Dermis blood vessel endothelial cell (primary cell): ENCODE data around the gene ATP2C2. TPM values are rescaled to one million over a fixed set of nuclear protein-coding genes. Genes with fewer than 3 reads are reported as not detected.
"Not testable (repeated sequence)": the region's sequence is repeated elsewhere in the genome, so short reads cannot be mapped to it uniquely, and the experiment has no call there.

Source experiments
- DNase-seq: peaks from one replicate; pipeline ENCODE4 v3.0.0; 2010
- total RNA-seq: library from RNA; depleted of rRNA; stranded (reverse); fragments of >200 nt; gene quantifications from 2 replicates; pipeline ENCODE4 v1.2.3, GENCODE V29; 2014

ATP2C2 gene
- total RNA-seq, 1 donor from 2014 or later: not detected

- DNase-seq: no peak
Measured at GRCh38 chr16:84421081-84421937, 53.0 kb downstream of the ATP2C2 start.

GRCh38 chr16:84421938-84422220, 53.5 kb downstream of the ATP2C2 start:
- no peak for DNase-seq

GRCh38 chr16:84423416-84423837, 55.1 kb downstream of the ATP2C2 start:
- DNase-seq: peak; percentile 51

GRCh38 chr16:84425696-84426095, 57.4 kb downstream of the ATP2C2 start:
- DNase-seq: no peak

GRCh38 chr16:84426804-84427203, 58.5 kb downstream of the ATP2C2 start:
- no peak for DNase-seq

- no peak for DNase-seq
Measured at GRCh38 chr16:84427553-84427952, 59.2 kb downstream of the ATP2C2 start.

GRCh38 chr16:84430860-84431259, 62.5 kb downstream of the ATP2C2 start:
- DNase-seq: no peak

- no peak for DNase-seq
Measured at GRCh38 chr16:84434800-84435199, 66.5 kb downstream of the ATP2C2 start.

- no peak for DNase-seq
Measured at GRCh38 chr16:84436196-84436595, 67.9 kb downstream of the ATP2C2 start.

- no peak for DNase-seq
Measured at GRCh38 chr16:84438971-84439696, 70.8 kb downstream of the ATP2C2 start.

GRCh38 chr16:84442416-84443145, 74.2 kb downstream of the ATP2C2 start:
- no peak for DNase-seq

- no peak for DNase-seq
Measured at GRCh38 chr16:84443166-84443802, 74.9 kb downstream of the ATP2C2 start.

- DNase-seq: no peak
Measured at GRCh38 chr16:84444476-84444875, 76.1 kb downstream of the ATP2C2 start.

- no peak for DNase-seq
Measured at GRCh38 chr16:84446084-84446483, 77.7 kb downstream of the ATP2C2 start.

- DNase-seq: no peak
Measured at GRCh38 chr16:84446596-84447392, 78.5 kb downstream of the ATP2C2 start.

GRCh38 chr16:84448444-84448843, 80.1 kb downstream of the ATP2C2 start:
- DNase-seq: no peak

GRCh38 chr16:84449156-84450140, 81.1 kb downstream of the ATP2C2 start:
- no peak for DNase-seq

GRCh38 chr16:84450176-84450865, 82.0 kb downstream of the ATP2C2 start:
- no peak for DNase-seq

GRCh38 chr16:84451010-84451676, 82.8 kb downstream of the ATP2C2 start:
- not testable (repeated sequence) for DNase-seq

- DNase-seq: no peak
Measured at GRCh38 chr16:84451781-84452180, 83.4 kb downstream of the ATP2C2 start.
